DOHH2 (cell line): ENCODE measurements around the gene ZNF625.
"Not testable (repeated sequence)": the region's sequence is repeated elsewhere in the genome, so short reads cannot be mapped to it uniquely, and the experiment has no call there.

ENCODE experiments used
- H3F3A ChIP-seq: fragments of 200-600 bp; sonication (generic), shearing (Covaris generic); 2 replicates; pipeline ENCODE4 v1.6.0; 2016; ENCODE audit warnings: antibody characterized with exemption, mild to moderate bottlenecking; ENCODE audit not compliant: control insufficient read depth, insufficient read depth
- H3K27ac ChIP-seq: fragments of 200-600 bp; sonication (generic); 2 replicates; pipeline ENCODE4 v1.5.1; 2014; ENCODE audit warnings: low read depth, mild to moderate bottlenecking, low read length, moderate library complexity
- H3K27me3 ChIP-seq: fragments of 200-600 bp; sonication (generic); 2 replicates; pipeline ENCODE4 v1.6.1; 2014; ENCODE audit warnings: mild to moderate bottlenecking, low read length, mixed read lengths; ENCODE audit not compliant: control insufficient read depth
- H3K36me3 ChIP-seq: fragments of 200-600 bp; sonication (generic); 2 replicates; pipeline ENCODE4 v1.6.1; 2014; ENCODE audit warnings: mild to moderate bottlenecking, low read length, moderate library complexity, mixed read lengths; ENCODE audit not compliant: control insufficient read depth
- H3K4me1 ChIP-seq: fragments of 200-600 bp; sonication (generic); 2 replicates; pipeline ENCODE4 v1.6.1; 2014; ENCODE audit warnings: mild to moderate bottlenecking, low read length, mixed read lengths; ENCODE audit not compliant: control insufficient read depth
- H3K4me2 ChIP-seq: fragments of 200-600 bp; sonication (generic); 2 replicates; pipeline ENCODE4 v1.6.0; 2014; ENCODE audit warnings: mild to moderate bottlenecking, low read length, moderate library complexity
- H3K4me3 ChIP-seq: fragments of 200-600 bp; sonication (generic); 2 replicates; pipeline ENCODE4 v1.5.1; 2014; ENCODE audit warnings: mild to moderate bottlenecking, low read length, mixed read lengths
- H3K79me2 ChIP-seq: fragments of 200-600 bp; sonication (generic); 2 replicates; pipeline ENCODE4 v1.6.1; 2014; ENCODE audit warnings: mild to moderate bottlenecking, low read length, mixed read lengths; ENCODE audit not compliant: control insufficient read depth
- H3K9me2 ChIP-seq: fragments of 200-600 bp; sonication (generic); replicated peaks from 2 replicates; pipeline ENCODE4 v1.6.1; 2014; ENCODE audit warnings: mild to moderate bottlenecking, low read length, mixed read lengths; ENCODE audit not compliant: control insufficient read depth
- H3K9me3 ChIP-seq: fragments of 200-600 bp; sonication (generic); 2 replicates; pipeline ENCODE4 v1.6.1; 2014; ENCODE audit warnings: antibody characterized with exemption, low read length, mixed read lengths; ENCODE audit not compliant: control insufficient read depth, insufficient read depth
- H4K20me1 ChIP-seq: fragments of 200-600 bp; sonication (generic); 2 replicates; pipeline ENCODE4 v1.6.0; 2014; ENCODE audit warnings: low read depth, mild to moderate bottlenecking, antibody characterized with exemption, low read length, moderate library complexity; ENCODE audit not compliant: control insufficient read depth, insufficient read depth
- CTCF ChIP-seq: fragments of 200-600 bp; sonication (generic); IDR thresholded peaks from one replicate; pipeline ENCODE4 v1.5.1; 2014; ENCODE audit warnings: antibody characterized with exemption, mild to moderate bottlenecking, low read depth, low read length; ENCODE audit not compliant: poor library complexity, severe bottlenecking
- EZH2phosphoT487 ChIP-seq: fragments of 200-600 bp; sonication (generic); IDR thresholded peaks from 2 replicates; pipeline ENCODE4 v1.6.1; 2017; ENCODE audit warnings: borderline replicate concordance, mild to moderate bottlenecking, antibody characterized with exemption, low read length, moderate library complexity, mixed read lengths

Gene ZNF625

GRCh38 chr19:12112701-12113100, 43.8 kb downstream of the ZNF625 start:
- Histone ChIP-seq H4K20me1 (no peaks in the 10 kb centered on the region), H3K4me2 (no peak overlapping the region), H3K79me2 (no peaks in the 10 kb centered on the region), H3F3A (no peaks in the 10 kb centered on the region), H3K27me3 (no peaks in the 10 kb centered on the region), H3K9me2 (no peaks in the 10 kb centered on the region), H3K27ac (no peak overlapping the region), H3K4me3 (no peak overlapping the region), H3K36me3 (no peaks in the 10 kb centered on the region), H3K4me1 (no peaks in the 10 kb centered on the region), H3K9me3 (no peaks in the 10 kb centered on the region)
- TF ChIP-seq EZH2phosphoT487 = no peak
- TF ChIP-seq CTCF = no peak

GRCh38 chr19:12111943-12112637, 44.4 kb downstream of the ZNF625 start:
- TF ChIP-seq CTCF (no peak), EZH2phosphoT487 (no peak)
- Histone ChIP-seq H3K9me2 (no peaks in the 10 kb centered on the region), H3K79me2 (no peaks in the 10 kb centered on the region), H3K4me1 (no peaks in the 10 kb centered on the region), H3K36me3 (no peaks in the 10 kb centered on the region), H3F3A (no peaks in the 10 kb centered on the region), H3K27me3 (no peaks in the 10 kb centered on the region), H3K4me2 (no peak overlapping the region), H4K20me1 (no peaks in the 10 kb centered on the region), H3K4me3 (no peak overlapping the region), H3K9me3 (no peaks in the 10 kb centered on the region), H3K27ac (no peak overlapping the region)

GRCh38 chr19:12111176-12111575, 45.4 kb downstream of the ZNF625 start:
- no peaks in the 10 kb centered on the region for H3K79me2 ChIP-seq
- H3K27ac ChIP-seq = no peak overlapping the region
- H4K20me1 ChIP-seq = no peaks in the 10 kb centered on the region
- no peak overlapping the region for H3K4me3 ChIP-seq
- TF ChIP-seq CTCF (no peak), EZH2phosphoT487 (no peak)
- no peaks in the 10 kb centered on the region for H3K27me3 ChIP-seq
- H3K9me3 ChIP-seq = no peaks in the 10 kb centered on the region
- H3F3A ChIP-seq = no peaks in the 10 kb centered on the region
- no peak overlapping the region for H3K4me2 ChIP-seq
- H3K4me1 ChIP-seq = no peaks in the 10 kb centered on the region
- no peaks in the 10 kb centered on the region for H3K36me3 ChIP-seq
- H3K9me2 ChIP-seq = no peaks in the 10 kb centered on the region

- not testable (repeated sequence) for H3K9me2 ChIP-seq, H3K36me3 ChIP-seq, H3K4me3 ChIP-seq, H3K79me2 ChIP-seq, H3K4me2 ChIP-seq, H3K4me1 ChIP-seq, H3K27me3 ChIP-seq, H4K20me1 ChIP-seq, H3F3A ChIP-seq, H3K27ac ChIP-seq, H3K9me3 ChIP-seq
Measured at GRCh38 chr19:12103909-12104308, 52.6 kb downstream of the ZNF625 start.
